ENCODE measurements around the gene PRRC1.

GRCh38 chr5:127556609-127557334, 39.3 kb downstream of the PRRC1 start:
- TF ChIP-seq CTCF (IDR thresholded peaks at IDR 0.05), result no peak
- no peak for TF ChIP-seq POLR2A (IDR thresholded peaks at IDR 0.05)
